Subcutaneous adipose tissue (tissue), 4 donors: ENCODE measurements around the gene THOC5. TPM values are rescaled to one million over a fixed set of nuclear protein-coding genes. Genes with fewer than 3 reads are reported as not detected.

Experiments
- CTCF ChIP-seq: fragments of 450-650 bp; IDR thresholded peaks from one replicate; pipeline ENCODE4 v1.5.1; 2016; ENCODE audit warnings: low read depth, mild to moderate bottlenecking, control low read depth, antibody characterized with exemption, moderate library complexity
- total RNA-seq, 4 donors: library from RNA; depleted of rRNA; stranded (reverse); fragments of >200 nt; gene quantifications; one replicate each; pipeline ENCODE4 v1.1.0, GENCODE V29; 2016

THOC5 gene
- total RNA-seq, 4 donors from 2014 or later, result 26.9 to 55.8 (median 46.2) TPM

GRCh38 chr22:29475550-29475949 lies 78.0 kb downstream of the THOC5 start:
- TF ChIP-seq CTCF, result no peak

GRCh38 chr22:29473001-29473400 lies 80.6 kb downstream of the THOC5 start:
- TF ChIP-seq CTCF, result no peak

GRCh38 chr22:29470159-29470855 lies 83.2 kb downstream of the THOC5 start:
- no peak for TF ChIP-seq CTCF

- TF ChIP-seq CTCF, result no peak
Measured at GRCh38 chr22:29469755-29470154, 83.8 kb downstream of the THOC5 start.

GRCh38 chr22:29464581-29464980 lies 89.0 kb downstream of the THOC5 start:
- no peak for TF ChIP-seq CTCF

GRCh38 chr22:29463629-29464028 lies 89.9 kb downstream of the THOC5 start:
- no peak for TF ChIP-seq CTCF

GRCh38 chr22:29461263-29461662 lies 92.3 kb downstream of the THOC5 start:
- TF ChIP-seq CTCF, result no peak
